GM19395 (cell line): ENCODE data around the gene EDEM1.

ENCODE experiments used
- ATAC-seq: cut with Tn5 transposase; IDR thresholded peaks from one replicate; pipeline ENCODE4 v1.9.1; 2021; ENCODE audit warnings: mild to moderate bottlenecking, moderate library complexity; ENCODE audit not compliant: unreplicated experiment

EDEM1 gene

DNA sequence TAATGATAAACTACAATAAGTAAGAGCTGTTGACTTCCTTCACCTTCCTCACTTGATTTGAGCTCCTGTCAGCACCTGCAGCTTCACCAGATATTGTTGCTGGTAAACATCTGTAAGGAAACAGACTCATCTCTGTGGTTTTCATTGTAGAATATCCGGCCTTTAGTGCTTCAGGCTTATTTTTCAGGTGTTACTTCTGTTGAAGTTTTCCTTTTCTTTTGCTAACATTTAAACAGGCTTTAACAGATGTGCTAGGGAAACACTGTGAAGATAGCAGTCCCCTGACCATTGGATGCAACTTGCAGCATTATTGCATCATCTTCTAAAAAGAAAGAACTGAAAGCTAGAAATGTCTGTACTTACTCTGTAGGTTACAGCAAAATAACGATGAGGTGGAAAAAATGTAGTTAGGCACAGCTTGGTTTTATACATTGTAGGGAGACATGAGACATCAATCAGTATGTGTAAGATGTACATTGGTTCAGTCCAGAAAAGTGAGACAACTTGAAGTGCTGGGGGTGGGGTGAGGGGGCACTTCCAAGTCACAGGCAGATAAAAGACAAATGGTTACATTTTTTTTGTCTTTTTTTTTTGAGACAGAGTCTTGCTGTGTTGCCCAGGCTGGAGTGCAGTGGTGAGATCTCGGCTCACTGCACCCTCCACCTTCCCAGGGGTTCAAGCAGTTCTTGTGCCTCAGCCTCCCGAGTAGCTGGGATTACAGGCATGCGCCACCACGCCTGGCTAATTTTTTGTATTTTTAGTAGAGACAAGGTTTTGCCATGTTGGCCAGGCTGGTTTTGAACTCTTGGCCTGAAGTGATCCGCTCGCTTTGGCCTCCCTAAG is 10.2 kb downstream of the EDEM1 start:
- ATAC-seq, result peak; percentile 74

DNA sequence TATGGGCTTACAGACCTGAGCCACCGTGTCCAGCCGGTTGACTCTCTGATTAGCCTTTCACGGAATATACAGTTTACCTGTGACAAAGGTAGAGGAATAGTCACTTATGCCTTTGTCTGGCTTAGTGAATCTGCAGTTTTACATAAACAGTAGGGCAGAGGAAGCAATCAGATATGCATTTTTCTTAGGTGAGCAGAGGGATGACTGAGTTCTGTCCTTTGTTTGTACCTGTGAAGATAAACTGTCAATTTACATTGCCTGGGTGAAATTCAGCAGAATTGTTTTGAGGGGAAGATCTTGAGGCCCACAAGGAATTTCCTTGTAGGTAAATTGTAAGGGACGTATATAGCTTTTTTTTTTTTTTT is 10.8 kb downstream of the EDEM1 start:
- ATAC-seq, result no peak

DNA sequence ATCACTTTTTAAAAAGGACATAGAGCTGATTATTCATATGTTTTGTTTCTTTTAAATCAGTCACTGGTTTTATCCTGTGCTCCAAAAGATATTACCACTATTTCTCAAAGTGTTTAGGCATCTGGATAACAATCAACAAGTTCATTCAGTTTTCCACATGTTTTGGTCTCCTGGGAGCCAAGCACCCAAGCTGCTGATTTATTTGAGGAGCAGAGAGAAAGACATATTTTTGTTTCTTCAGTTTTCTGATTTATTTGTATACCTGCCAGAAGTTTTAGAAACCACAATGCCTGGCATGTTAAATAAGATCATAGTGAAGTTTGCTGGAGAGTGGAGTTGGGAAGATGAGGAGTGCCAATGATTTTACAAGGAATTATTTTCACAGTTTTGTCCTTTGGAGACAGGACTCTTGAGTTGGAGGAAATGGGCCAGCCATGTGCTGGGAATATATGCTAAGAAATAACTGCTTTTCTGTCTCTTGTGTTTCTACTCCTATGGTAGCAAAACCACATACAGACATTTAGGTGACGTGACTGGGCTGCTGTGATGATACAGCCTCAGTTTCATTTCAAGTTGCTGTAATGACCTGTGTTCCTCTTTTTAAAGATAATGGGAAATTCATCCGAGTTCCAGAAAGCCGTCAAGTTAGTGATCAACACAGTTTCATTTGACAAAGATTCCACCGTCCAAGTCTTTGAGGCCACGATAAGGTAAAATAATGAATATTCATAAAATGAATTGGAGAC is 11.7 kb downstream of the EDEM1 start:
- peak; percentile 37 for ATAC-seq

DNA sequence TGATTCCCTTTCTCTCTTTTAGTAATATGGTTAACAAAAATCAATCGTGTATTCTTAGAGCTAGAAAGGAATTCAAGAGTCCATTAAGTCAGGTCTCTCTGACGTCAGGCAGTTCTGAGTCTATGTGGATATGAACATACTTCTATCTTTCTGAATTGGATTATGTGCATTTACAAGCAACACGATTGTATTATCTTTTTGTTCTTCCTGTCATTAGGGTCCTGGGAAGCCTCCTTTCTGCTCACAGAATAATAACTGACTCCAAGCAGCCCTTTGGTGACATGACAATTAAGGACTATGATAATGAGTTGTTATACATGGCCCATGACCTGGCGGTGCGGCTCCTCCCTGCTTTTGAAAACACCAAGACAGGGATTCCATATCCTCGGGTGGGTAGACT is 14.0 kb downstream of the EDEM1 start:
- ATAC-seq, result no peak

DNA sequence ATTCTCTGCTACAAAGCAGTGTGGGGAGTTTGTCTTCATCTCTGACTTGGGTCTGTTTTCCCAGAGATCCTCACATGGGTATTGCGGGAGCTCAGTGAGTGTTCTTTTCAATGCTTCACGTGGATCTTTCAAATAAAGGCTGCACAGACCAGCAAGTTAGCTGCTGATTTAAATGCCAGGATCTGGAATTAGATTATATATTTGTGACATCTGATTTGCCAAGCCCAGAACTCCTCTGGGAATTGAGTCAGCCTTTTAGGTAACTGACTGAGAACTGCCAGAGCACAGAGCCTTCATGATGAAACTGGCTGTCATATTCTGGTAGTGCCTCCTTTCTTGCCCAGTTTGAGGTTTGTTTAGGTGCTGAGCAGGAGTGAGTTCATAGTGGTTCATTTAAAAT is 14.7 kb downstream of the EDEM1 start:
- ATAC-seq, result no peak

DNA sequence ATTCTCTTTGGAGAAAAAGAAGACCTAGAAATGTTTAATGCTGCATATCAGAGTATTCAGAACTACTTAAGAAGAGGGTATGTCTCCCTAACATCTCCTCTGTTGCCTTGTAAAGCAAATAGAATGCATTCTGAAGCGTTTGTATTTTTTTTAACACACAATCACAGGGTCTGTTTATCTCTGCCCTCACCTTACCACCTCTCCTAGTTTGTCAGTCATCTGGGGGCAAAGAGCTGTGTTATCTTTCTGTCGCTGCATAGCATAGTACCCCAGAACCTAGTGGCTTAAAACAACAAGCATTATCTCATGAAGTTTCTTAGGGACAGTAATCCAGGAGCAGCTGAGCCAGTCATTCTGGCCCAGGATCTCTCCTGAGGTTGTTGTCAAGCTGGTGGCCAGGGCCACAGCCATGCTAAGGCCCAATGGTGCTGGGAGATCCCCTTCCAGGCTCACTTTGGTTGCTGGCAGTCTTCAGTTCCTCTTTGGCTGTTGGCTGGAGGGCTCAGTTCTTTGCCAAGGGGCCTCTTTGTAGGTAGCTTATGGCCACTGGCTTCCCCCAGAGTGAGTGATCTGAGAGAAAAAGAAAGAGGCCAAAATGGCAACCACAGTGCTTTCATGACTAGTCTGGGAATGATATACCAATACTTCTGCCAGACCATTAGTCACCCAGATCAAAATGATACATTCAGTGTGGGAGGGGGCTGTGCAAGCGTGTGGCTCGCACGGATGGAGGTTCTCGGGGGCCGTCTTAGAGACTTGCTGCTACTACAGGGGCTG is 17.8 kb downstream of the EDEM1 start:
- peak; percentile 99 for ATAC-seq

DNA sequence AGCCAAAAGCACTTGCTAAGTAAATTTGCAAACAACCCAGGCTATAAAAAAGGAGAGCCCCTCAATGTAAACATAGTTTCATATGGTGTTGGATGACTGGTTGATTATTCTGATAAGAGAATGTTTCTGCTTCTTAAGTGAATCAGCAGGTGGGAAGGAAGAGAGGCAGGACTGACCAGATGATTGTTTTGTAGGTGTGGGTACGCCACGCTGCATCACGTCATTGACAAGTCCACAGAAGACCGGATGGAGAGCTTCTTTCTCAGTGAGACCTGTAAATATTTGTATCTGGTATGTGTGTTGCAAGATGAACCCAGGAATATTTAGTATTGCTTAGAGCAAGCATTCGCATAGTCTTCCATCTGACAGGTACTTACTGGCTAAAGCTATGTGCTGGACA is 23.4 kb downstream of the EDEM1 start:
- ATAC-seq, result no peak

DNA sequence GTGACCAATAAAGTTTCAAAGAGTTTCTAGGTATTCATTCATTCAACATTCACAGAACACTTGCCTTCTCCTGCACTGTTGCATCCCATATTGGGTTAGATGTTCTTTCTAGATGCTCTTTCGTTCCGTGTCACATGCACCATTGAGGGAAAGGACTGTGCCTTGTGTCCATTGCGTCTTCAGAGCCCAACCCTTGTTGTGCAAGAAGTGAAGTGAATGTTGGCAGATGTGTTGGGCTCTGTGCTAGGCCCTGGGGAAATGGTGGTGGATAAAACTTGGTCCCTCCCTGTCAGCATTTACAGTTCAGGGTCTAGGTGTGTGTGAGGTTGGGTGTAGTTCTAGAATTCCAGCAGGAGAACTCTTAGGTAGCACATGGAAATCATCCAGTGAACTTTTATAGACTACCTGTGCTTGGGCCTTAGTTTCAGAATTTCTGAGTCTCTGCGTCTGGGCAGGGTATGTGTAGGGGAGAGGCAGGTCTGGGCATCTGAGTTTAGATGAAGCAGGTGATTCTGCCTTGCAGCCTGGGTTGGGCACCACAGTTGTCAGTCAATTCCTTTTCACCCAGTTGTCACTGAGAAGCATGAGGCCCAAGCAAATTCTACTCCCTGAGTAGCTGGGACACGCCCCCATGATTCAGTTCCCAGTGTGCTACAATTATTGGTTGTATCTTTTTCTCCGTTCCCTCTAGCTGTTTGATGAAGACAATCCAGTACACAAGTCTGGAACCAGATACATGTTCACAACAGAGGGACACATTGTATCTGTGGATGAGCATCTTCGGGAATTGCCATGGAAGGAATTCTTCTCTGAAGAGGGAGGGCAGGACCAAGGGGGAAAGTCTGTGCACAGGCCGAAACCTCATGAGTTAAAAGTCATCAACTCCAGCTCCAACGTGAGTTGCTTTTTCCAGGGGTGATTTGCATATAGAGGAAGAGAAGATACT is 25.4 kb downstream of the EDEM1 start:
- ATAC-seq, result no peak

DNA sequence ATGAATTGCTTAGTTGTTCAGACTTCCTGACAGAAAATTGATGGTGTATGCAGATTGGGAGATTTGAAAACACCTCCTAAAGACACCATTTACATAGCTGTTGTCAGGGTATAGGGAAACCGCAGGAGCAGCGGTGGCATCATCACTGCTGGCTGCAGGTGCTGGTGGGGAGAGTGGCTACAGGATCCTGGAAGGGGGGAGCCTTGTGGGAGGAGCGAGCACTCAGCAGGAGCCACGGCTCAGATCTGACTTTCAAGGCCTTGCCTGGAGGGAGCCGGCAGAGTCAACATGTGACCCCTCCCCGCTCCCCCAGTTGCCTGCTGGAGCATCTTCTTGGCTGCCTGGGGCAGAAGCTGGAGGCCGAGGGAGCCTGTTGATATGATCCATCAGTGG is 26.1 kb downstream of the EDEM1 start:
- no peak for ATAC-seq

DNA sequence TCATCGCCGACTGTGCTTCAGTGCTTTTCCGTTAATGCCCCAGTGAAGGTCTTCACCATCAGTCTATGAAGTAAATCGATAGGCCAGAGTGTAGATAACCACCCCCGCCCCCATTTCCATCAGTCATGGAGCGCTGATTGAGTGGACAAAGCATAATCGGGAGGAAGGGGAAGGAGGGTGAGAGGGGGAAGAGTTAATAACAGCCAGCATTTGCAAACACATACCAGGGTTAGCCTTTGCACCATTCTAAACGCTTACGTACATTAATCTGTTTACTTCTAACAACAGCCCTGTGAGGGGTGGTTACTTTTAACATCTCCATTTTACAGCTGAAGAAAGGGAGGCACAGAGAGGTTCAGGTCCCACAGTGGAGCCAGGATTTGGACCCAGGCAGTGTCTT is 26.8 kb downstream of the EDEM1 start:
- ATAC-seq, result no peak

DNA sequence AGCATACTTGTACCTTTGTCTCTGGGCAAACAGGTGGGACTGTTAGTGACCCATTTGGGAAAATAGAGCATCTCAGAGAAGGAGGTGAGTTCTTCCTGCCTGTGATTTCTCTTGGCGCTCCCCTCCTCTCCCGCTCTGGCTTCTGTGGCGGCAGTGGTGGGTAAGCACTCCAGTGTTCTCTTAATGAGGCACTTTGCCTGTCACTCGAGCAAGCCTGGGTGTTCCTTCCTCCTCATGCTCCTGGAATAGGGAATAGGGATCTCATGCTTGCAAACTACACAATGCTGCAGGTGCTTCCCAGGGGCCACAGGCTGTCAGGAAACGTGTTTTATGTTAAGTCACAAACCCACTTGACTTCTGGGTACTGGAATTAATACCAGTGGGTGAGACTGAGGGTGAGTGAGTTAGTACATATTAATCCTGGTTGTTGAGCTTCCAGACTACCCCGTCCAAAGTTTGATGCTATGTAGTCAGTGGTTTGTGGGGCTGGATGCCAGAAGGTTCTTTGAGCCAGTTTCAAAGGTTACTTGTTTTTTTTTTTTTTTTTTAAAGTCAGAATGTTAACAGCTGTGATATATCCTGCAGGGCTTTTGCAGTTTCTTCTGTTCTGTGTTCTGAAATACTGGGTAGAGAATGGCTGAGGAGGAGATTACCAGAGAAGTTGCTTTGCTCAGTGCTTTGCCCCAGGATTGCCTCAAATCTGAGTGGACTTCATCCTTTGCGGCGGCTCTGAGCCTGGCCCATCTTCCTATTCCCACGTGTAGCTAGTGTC is 30.5 kb downstream of the EDEM1 start:
- ATAC-seq, result no peak

DNA sequence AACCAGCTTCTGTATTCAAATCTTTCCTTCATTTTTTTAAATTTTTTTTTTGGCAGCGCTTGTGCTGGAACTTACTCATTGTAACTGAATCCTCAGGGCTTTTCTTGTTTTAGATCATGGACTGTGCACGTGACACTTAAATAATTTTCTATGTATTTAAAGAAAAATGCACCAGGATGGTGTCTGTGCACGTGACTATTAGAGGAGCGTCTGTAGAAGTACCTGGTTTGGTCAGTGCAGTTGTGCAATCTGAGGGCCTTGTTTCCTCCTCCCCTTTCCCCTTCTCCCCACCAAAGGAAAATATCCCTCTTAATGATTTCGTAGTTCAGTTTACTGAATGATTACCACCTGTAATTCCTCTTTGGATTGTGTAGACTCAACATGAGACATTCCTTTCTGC is 31.3 kb downstream of the EDEM1 start:
- no peak for ATAC-seq

DNA sequence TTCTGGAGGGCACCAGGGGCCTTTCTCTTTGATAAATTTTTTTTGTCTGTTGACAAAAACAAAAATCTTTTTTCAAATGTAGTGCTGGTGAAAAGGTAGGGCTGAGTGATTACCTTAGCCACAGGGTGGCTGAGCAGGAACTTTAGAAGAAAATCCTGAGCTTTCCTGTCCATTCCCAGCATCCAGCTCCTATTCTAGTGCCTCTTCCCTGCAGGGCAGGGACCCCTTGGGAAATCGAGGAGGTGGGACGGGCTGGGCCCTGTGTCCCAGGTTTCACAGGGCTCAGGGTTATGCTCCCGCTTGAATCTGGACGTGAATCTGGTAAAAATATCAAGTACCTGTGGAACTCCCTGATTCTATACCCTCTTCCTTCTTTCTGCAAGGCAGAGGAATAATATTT is 31.7 kb downstream of the EDEM1 start:
- ATAC-seq, result no peak

DNA sequence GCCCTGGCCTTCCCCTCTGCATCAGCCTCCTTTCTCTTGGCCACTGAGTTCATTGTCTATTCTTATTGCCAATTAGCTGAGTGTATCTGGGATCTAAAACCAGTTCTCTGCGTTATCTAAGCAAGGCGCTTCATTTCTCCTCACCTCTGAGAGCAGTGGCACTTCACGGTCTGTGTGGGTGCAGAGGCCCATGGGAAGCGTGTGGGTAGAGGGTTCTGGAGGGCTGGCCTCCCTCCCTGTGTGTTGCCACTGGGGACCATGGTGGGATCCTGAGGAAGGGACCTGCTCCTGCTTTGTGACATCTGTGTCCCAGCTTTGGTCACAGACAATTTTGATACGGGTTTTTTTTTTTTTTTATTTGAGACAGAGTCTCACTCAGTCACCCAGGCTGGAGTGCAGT is 32.7 kb downstream of the EDEM1 start:
- no peak for ATAC-seq

DNA sequence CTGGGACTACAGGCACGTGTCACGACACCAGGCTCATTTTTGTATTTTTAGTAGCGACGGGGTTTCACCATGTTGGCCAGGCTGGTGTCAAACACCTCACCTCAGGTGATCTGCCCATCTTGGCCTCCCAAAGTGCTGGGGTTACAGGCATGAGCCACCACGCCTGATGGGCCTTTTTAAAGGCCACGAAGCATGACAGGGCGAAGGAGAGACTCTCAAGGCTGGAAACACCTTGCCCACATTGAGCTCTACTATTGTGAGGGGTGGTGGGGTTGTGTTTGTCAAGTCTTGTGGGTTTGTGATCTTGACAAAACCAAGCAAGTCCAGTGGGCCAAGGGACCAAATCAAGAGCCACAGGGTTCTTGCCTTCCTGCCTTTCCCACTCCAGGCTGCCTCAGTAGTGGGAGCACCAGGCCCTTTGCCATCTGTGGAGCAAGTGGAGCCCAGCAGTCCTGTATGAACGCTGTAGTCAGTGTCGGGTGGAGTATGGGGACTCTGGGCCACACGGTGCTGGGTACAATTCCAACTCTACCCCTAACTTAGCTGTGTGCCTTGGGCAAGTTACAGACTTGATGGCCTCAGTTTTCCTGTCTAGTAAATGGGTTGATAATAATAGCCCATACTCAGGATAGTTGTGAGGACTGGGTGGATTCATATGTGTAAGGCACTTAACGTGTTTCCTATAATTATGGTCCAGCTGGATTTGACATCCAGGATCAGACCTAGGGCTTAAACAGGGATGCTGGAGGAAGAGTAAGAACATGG is 33.3 kb downstream of the EDEM1 start:
- ATAC-seq, result no peak

DNA sequence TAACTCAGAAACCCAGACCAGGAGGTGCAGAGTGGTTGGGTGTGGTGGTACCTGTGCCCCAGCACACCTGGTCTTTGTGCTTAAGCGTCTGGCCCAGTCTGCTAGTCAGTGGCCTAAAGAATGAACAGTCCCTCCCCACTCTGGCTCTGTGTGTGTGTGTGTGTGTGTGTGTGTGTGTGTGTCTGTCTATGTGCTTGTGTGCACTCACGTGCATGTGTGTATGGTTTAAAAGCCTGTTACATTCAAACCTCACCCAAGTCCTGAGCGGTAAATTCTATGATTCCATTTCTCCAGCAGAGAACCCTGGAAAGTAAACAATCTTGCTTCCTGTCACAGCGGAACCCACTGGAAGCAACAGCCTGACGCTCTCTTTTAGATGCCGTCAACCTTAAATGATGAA is 34.2 kb downstream of the EDEM1 start:
- ATAC-seq, result no peak

DNA sequence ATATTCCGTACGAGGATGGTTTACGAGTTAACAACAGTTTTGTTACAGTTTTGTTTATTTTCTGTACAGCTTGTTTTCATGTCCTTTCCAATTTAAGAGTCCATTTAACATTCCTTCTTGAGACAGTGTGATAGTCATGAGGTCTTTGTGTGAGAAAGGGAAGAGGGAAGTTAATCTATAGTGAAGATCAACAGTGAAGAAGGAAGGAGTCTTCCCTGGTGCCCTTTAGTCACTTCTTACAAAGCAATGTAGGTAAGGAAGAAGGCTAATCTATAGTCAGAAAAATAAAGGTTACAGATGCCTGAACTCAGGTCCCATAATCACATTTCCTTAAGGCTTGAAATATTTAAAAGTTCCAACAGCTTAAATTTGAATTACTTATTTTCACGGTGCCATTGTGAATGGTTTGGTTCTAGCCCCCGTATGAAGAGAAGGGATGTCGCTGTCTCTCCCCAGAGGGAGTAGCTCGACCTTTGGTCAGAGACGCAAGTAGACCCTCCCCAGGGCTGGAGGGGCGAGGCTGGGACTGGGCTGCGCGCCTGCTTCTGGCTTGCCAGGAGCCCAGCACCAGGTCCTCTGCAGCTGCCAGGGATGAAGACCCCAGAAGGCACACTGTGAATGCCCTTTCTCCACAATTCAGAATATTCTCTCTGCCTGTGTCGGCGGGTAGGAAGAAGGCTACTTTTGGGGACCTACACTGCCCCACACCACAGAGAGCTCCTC is 34.9 kb downstream of the EDEM1 start:
- ATAC-seq, result no peak

DNA sequence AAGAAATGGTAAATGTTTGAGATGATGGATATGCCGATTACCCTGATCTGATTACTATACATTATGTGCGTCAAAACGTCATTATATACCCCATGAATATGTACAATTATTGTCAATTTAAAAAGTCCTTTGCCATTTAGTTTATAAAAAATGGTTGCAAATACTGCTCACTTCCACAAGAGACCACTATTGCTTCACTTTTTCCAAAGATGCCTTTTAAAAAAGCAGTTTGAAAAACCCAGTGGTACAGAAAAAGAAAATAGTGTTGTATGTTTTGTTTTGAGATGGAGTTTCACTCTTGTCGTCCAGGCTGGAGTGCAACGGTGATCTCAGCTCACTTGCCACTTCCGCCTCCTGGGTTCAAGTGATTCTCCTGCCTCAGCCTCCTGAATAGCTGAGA is 39.3 kb downstream of the EDEM1 start:
- ATAC-seq, result no peak

DNA sequence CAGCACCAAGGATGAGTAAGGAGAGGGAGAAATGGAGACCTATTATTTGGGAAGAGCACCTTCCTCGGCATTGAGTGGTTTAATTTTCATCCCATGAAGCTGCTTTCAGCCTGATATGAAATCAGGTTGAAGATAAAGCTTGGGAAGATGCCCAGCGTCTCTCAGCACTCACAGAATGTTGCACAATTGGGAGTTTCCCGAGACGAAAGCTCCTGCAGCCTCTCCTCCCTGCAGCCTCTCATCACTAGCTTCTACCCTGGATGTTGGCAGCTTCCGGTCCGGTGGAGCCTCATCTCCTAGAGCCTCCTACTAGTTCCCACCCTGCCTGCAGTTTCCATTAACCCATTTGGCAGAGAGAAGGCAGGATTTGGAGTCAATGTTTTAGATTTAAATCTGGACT is 40.3 kb downstream of the EDEM1 start:
- ATAC-seq, result no peak
